ENCODE measurements around the gene MRAP. TPM values are rescaled to one million over a fixed set of nuclear protein-coding genes. Genes with fewer than 3 reads are reported as not detected.

MRAP gene
- total RNA-seq, 1 experiment from 2014 or later = not detected

DNA sequence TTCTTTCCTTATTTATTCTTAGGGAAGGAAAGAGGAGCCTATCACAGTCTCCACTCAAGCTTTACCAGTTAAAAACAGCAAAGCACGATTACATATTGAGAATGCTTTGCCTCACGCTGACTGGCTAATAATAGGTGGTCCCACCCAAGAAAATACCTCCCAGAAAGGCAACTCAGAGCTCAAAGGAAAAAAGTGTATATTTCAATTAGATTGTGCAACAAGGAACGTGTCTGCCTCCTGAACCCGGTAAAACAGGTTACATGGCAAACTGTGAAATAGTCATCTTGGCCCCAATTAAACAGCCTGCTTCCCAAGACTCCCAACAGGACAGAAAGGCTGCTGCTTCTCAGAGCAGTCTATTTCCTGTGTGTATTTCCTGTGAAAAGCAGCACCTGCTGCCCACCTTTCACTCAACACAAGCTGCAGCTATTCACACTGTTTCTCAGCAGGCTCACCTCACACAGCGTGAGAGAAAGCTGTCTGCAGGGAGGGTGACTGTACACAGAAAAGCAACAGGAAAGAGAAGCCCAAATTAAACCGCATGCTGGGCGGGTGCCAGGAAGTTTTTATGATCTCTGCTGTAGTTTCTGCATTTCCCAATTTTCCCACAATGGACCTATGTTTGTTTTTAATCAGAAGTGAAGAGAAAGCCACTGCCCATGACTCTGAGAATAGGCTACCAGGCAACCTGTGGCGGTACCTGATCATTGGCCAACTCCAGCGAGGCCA is 50.1 kb downstream of the MRAP start:
- DNase-seq (ENCODE audit: low spot score) = no peak

DNA sequence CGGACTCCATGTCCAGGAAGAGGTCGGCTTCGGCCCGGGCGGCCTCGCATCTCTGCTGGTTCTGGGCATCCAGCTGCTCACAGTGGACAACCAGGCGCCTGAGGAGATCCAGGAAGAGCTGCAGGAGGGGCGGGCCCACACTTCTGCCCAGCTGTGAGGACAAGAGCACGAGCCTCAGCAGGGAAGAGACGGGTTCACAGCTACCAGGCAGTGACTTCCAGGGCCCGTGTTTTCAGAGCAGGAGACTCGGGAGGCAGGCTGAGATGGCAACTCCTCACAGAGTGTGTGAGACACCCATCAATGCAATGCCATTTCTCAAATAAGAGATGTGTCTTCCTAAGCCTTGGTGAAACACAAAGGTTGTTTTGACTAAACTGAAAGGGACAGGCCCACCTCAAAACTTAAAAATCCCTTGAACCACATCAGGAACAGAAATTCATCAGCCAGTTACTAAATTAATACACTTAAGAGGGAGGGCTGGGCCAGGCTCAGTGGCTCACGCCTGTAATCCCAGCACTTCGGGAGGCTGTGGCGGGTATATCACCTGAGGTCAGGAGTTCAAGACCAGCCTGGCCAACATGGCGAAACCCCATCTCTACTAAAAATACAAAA is 50.8 kb downstream of the MRAP start:
- DNase-seq (ENCODE audit: low spot score) = no peak

DNA sequence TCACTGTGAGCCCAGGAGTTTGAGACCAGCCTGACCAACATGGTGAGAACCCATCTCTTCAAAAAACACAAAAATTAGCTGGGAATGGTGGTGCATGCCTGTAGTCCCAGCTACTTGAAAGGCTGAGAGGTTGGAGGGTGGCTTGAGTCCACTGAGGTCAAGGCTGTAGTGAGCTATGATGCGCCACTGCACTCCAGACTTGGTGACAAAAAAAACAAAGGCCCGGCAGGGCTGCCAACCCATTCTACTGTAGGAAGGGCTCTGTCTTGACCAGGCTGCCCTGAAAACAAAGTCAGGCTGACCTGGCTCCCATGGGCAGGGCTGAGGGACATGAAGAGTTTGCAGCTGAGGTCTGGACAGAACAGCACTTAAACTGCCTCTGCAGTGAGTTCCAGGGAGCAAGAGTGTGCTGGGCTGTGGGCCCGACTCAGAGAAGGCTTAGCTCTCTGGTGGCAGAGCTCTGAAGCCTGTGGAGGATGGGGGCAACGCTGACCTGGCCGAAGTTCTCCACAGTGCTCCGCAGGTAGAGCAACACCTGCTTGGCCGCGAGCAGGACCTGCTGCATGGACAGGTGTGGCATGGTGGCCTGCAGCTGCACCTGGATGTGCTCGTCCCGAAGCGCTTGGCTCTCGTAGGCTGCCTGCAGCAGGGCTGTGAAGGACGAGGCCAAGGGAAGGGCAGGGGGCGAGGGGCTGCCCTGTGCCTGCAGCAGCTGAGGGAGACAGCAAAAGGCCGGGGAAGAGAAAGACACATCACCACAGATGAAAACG is 51.7 kb downstream of the MRAP start:
- no peak for DNase-seq (ENCODE audit: low spot score)

DNA sequence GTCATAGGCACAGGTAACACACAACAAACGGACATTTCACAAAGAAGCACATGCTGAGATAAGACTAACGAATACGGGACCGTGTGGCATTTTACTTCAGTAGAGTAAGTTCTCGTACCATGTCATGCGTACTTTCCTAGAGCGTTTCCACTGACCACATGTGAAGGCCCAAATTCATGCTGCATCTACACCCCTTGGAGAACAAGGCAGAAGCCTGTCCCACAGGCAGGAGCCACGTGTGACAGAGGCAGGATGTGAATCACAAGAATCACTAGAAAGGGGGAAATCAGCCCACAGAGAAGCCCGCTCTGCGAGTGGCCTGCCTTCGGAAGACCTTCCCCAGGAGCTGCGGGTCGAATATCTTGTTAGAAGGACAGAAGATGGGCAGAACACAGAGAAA is 52.3 kb downstream of the MRAP start:
- no peak for DNase-seq (ENCODE audit: low spot score)

DNA sequence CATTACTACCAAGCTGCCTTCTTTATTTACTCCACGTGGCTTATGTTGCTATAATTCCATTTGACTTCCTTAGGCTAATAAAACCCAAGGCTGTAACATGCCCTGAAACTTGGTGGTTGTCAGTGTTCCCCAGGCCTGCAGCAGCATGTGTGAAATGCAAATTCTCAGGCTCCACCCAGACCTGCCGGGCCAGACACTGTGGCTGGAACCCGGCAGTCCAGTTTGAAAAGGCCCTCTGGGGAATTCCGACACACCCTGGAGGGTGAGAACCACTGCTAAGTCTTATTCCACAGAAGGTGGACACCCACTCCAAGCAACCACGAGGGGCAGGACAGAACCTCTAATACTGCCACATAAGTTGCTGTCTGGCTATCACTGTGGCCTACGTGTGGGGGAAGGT is 52.8 kb downstream of the MRAP start:
- DNase-seq (ENCODE audit: low spot score) = no peak

DNA sequence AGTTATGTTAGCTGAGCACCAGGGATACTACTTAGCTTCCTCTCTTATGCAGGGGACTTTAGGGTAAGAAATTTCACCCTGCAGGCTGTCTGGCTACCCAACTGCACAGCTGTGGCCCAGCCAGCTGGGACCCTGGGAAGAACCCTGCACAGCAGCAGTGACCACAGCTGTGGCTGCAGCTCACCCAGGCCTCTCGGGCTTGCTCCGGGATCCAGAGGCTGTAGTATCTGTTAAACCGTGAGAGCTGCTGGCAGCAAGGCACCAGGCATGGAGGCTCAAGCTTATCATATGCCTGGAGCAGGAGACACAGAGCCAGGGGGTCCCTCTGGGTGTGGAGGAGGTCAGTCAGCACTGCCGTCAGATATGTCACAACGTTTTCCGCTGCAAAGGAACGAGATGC is 53.9 kb downstream of the MRAP start:
- DNase-seq (ENCODE audit: low spot score) = no peak

DNA sequence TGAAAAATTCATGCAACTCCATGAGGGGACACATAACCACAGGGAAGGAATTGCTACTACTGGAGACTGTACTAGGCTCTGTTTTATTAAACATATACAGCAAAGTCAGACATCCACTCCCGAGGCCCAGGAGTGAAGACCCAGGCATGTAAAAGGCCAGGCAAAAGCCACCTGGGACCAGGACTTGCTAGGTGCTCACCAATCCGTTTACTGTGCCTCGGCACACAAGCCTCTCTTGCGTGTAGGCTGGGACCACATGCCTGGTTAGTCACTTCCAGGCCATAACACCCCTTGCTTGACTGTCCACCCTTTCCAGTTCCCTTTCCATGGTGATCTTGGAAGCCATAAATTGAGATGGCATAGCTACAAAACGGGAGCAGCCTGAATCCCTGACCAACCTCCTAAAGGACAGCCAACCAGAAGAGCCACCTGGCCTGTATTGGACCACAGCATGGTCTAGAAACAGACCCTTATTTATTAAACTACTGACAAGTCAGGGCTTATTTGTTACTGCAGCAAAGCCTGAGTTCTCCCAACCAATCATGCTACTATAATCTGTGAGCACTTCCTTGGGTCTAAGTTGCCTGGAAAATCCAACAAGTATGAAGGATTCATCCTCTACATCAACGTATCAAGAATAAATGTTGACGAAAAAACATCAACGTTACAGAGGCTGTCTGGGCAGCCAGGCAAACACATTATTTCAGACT is 54.5 kb downstream of the MRAP start:
- DNase-seq (ENCODE audit: low spot score) = no peak

DNA sequence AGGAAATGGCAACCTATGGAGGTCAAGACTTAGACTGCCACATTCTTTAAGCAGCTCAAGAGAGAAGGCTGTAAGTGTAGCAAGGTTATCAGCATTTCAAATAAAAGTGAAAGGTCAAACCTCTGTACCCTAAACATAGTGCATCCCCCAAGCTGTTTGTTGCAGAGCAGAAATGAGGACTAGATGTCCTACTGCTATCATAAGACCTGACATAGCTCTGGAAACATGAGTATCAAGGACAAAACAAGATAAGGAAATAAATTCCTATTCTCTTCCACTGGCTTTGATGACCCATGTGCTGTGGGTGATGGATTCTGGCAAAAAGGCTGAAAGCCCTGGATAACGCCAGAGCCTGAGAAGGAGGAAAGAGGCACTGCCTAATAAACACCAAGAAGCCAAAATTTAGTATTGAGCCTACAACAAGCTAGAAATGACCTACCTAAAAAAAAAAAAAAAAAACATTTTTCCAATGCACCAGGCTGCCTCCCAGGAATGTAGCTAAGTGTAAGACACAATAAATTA is 58.3 kb downstream of the MRAP start:
- no peak for DNase-seq (ENCODE audit: low spot score)

DNA sequence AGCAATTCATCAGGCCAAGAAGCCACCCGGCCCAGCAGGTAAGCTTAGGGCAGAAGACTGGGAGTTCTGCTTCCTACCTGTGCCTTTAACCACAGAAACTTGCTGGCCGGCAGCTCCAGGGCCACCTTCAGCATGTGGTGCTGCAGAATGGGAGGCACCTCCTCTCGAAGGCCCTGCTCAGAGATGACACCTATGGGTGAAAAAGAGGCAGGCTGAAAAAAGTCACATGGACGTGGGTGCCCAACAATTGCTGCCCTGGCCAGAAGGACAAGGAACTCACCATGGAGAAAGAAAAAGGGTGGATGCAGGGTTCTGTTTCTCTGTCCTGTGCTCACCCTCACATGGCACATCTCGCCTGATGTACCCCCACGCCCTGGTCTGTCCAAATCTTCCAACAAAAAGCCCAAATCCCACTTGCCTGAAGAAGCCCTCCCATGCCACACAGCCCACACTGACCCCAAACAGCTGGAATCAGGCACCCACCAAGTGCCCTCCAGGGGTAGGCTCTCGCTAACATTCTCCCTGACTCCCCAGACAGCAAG is 61.1 kb downstream of the MRAP start:
- DNase-seq (ENCODE audit: low spot score) = peak; percentile 49

DNA sequence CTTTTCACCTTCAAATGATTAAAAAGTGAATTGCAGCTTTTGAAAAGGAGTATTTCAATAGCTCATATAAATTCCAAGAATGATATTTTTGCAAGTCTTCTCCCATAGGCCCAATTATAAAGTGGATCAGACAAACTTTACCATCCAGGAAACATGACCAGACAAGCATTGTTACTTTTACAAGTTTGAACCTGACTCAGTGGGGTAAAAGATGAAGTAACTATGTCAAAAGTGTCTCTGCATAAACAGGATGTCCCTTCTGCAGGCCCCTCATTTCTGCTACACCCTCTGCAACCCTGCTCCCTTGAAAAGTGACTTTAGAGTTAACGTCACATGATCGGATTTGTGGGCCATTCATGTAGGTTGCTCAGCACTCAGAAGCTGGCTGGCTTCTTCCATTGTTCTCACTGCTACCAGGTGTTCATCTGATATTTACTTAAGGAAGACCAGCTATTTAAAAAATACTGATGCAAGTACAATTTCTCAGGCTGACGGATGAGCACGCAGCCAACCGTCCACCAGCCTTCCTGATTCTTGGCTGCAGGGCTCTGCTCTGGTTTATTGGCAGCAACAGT is 61.8 kb downstream of the MRAP start:
- DNase-seq (ENCODE audit: low spot score) = no peak

Other genes with a start within 250 kb of the MRAP start
- gene MIS18A, start 19.8 kb upstream of the MRAP start, total RNA-seq (2014; rRNA removed; shearing (Covaris generic)) = 9.0 and 9.4 TPM in 2 replicates
- 12.5 and 13.9 TPM in 2 replicates for gene URB1, start 94.2 kb downstream of the MRAP start, total RNA-seq (2014; rRNA removed; shearing (Covaris generic))
- gene EVA1C, start 113.9 kb downstream of the MRAP start, total RNA-seq (2014; rRNA removed; shearing (Covaris generic)) = 8.1 and 16.0 TPM in 2 replicates